RPMI7951 (cell line): ENCODE measurements around the gene TRIM2. TPM values are rescaled to one million over a fixed set of nuclear protein-coding genes. Genes with fewer than 3 reads are reported as not detected.
"Not testable (repeated sequence)": the region's sequence is repeated elsewhere in the genome, so short reads cannot be mapped to it uniquely, and the experiment has no call there.

Source experiments
- DNase-seq: peaks from one replicate; pipeline ENCODE4 v3.0.0-alpha.2; 2012; ENCODE audit warnings: low read depth
- total RNA-seq: library from RNA; depleted of rRNA; stranded (reverse); fragments of >200 nt; shearing (Covaris generic); gene quantifications from 2 replicates; pipeline ENCODE4 v1.2.3, GENCODE V29; 2014

Gene TRIM2
- total RNA-seq, 1 experiment from 2014 or later = 34.7 TPM

DNA sequence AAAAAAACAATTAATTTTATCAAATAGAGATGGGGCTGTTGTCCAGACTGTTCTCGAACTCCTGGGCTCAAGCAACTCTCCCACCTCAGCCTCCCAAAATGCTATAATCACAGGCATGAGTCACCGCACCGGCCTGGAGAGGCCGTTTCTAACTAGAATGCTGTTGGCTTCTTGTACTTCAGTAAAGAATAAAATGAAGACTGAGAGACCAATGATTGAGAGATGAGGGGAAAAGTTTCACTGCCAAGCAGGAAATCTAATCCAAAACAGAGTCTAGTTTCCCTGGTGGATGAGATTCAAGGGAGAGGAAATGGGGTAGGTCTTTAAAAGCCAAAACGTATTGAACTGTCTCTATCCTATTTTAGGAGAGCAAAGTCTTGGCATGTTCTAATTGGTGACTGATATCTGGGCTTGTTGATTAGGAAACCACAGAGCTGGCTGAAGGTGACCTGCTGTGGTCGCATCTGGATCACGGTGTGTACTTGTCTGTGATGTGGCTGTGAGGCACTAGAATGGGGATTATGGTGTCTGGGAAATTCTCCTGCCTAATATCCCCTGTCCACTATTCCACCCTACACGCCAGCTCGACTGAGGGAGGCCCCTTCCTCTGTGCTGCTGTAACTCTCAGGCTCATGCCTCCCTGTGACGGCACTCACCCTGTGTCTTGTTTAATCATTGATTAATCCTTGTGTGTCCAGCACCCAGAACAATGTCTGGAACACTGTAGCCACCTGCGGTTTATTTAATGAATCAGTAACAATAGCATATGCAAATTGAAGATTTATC is 15.0 kb upstream of the TRIM2 start:
- peak; percentile 41 for DNase-seq

DNA sequence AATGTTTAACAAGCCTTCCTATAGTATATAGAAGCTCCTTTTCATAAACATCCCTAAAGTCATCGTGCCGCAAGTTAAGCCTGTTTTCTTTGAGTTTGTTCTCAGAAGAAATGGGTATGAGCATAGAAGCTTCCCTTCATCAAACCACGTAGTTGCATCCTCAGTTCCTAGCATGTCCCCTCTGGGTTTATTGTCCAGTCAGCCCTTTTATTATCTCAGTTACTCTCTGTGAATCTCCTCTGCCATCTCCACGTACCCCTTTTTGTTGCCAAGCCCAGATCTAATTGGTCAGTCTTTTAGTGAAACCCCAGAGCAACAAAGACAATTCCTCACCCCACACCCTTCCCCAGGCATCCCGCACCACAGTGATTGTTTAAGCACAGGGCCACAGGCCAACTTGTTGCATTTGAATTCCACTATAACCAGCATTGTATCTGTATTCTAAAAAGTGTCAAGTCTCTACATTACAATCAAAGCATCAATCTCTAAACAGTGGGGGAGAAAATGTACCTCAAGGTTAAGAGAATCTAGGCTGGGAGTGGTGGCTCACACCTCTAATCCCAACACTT is 12.4 kb upstream of the TRIM2 start:
- no peak for DNase-seq

DNA sequence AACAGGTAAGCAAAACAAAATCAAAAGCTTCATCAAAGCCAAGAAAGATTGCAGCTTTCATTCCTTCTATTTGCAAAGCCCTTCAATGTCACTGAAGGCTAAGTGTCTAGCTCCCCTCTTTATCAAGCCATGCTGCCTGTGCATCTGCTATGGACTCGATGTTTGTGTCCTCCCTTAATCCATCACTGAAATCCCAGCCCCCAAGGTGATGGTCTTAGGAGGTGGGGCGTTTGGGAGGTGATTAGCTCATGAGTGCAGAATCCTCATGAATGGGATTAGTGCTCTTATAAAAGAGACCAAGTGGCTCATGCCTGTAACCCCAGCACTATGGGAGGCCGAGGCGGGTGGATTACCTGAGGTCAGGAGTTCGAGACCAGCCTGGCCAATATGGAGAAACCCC is 6.9 kb upstream of the TRIM2 start:
- DNase-seq = no peak

DNA sequence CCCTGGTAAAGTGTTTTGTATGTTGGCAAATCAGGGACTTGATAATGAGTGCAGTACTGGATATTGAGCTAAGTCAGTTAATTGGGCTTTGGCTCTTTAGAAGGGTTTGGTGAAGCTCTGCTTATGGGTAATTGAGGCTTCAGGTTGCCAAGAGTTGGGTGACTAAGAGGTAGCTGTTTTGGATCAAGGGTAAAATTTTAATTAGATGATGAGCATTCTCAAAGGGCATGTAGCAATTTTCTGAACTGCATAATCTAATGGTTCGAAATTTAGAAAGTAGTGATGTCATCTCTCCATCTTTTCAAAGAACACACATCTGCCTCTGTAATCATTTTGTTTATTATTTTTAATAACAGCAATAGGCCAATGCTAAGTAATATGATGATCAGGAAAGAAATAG is 5.5 kb upstream of the TRIM2 start:
- no peak for DNase-seq

DNA sequence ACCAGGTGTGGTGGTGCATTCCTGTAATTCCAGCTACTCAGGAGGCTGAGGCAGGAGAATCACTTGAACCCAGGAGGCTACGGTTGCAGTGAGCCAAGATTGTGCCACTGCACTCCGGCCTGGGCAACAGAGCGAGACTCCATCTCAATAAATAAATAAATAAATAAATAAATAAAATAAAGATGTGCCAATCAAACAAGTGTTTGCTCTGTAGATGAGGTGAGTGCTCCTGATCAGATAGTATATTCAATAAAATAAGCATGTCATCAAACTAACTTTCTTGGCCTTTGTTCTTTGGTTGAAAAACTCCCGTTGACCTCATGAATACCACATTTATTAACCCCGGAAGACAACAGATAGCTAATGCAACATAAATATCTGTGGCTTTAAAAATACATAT is 497 bp upstream of the TRIM2 start:
- not testable (repeated sequence) for DNase-seq

DNA sequence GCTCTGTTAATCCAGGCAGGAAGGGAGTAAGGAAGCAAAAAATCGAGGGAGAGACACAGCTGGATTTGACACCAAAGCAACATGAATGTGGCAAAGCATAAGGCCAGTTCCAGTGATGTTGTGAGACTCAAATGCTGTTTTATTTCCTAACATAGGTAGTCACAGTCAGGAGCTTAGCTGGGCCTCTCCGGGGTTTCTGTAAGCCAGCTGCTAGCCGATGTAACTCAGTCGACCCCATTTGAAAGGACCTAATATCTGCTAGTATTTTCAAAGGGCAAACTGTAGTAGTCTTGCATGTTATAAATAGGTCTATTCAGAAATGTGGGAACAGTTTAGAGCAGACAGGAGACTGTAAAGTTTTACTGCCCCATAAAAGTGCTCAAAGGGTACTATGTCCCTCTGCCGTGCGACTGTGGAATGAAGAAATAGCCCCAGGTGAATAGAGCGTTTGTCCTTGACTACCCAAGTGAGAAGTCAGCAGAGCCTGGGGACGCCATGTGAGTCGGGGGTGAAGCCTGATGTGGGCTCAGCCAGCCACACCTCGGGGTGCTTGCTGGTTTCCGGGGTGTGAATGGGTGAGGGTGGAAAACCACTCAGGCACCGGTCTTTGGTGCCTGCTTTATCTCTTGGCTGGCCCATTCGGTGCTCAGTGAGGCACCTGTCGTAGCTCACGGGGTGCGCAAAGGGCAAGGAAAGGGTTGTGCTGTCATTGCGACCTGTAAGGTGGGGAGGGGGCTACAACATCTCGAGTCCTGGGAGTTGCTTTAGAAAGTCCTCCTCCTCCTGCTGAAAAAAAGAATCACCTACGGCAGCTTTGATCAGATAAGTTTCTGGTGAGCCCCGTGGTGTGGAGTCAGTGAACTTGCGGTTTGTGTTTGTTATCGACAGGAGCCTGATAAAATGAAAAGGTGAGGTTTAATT is 745 bp downstream of the TRIM2 start:
- no peak for DNase-seq

DNA sequence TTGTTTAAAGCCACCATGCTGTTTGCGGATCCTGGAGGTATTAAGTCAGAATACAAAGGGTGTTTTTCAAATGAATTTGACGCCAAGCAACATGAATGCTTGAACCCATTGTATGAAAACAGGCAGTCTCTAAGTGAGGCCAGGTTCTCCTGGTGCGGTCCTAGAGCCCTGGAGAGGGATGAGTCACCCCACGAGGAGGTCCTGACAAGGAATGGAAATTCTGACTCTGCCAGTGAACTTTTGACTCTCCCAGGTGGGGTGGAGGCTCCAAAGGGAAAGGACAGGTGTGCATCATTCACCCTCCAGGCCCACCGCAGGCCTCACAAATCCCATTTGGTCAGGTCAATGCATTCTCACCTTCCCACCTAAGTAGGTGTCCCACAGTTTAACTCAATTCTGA is 1.5 kb downstream of the TRIM2 start:
- peak; percentile 58 for DNase-seq

DNA sequence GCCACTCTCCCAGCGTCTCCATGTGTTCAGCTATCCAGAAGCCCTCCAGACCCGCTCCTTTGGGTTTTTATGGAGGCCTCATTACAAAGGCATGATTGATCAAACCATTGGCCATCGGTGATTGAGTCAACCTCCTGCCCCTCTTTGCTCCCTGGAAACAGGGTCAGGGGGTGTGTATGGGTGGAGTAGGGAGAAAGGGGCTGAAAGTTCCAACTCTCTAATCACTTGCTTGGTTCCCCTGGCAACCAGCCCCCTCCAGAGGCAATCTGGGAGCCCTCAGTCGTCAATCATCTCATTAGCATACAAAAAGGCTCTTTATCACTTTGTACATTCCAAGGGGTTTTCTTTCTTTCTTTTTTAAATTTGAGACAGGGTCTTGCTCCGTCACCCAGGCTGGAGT is 2.3 kb downstream of the TRIM2 start:
- DNase-seq = no peak

DNA sequence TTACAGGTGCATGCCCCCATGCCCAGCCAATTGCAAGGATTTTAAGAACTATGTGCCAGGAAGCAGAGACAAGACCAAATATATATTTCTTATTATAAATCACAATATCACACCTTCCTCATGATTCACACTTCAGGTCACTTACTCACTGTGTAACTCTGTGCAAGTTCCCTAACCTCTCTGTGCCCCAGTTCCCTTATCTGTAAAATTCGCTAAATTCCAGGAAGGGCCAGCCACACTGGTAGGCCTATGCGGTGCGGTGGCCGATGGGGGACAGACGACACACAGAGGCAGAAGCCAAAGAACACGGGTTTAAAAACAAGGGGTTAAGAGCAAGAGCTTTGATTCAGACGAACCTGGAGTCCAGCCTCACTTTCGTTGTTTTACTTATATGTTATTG is 2.8 kb downstream of the TRIM2 start:
- no peak for DNase-seq

DNA sequence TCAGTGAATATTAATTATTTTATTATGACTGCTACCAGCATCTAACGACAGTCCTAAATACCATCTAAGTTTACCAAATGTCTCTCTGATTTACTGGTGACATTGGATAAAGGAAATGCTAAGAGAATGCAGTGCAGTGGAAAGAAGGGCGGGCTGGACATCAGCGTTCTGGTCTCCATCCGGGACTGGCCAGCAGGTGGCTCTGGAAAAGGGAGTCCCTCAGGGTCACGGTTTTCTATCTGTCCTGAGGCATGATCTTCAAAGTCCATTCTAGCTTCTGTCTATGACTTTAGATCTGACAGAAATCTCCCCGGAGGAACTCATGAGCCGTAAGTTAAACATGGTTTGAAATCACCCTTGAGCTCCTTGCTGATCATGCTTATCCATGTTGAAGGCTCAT is 3.3 kb downstream of the TRIM2 start:
- peak; percentile 42 for DNase-seq

DNA sequence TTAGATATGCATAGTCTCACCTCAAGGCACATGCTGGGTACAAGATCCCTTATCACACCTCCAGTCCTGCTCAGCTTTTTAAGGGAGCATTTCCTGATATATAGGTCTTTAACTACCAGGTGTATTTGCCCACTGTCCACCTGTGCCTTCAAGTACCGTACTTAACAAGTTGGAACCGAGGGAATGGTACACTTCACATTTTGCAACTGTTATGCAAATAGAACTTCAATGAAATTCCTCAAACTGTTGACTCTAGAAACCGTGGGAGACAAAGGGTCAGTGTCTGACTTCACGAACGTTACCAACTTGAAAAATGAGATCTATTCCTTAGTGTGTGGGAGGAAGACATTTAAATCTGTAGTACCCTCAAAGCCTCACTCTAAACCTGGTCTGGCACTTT is 5.2 kb downstream of the TRIM2 start:
- no peak for DNase-seq

DNA sequence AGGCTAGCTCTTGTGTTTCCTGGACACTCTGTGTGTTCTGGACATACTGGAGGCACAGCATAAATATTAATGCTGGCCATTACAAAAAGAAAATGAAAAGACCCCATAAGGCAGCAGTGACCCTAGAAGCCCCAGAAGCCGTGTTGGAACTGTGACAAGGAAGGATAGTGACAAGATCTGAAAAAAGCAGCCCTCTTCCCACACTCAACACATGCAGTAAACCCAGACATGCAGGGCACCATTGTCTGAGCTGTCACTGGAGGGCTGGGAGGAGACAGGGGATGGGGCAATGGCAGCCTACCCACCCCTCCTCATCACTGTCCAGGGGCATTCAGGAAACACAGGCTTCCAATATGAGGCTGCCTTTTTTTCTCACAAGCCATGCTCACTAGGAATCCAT is 6.5 kb downstream of the TRIM2 start:
- no peak for DNase-seq

DNA sequence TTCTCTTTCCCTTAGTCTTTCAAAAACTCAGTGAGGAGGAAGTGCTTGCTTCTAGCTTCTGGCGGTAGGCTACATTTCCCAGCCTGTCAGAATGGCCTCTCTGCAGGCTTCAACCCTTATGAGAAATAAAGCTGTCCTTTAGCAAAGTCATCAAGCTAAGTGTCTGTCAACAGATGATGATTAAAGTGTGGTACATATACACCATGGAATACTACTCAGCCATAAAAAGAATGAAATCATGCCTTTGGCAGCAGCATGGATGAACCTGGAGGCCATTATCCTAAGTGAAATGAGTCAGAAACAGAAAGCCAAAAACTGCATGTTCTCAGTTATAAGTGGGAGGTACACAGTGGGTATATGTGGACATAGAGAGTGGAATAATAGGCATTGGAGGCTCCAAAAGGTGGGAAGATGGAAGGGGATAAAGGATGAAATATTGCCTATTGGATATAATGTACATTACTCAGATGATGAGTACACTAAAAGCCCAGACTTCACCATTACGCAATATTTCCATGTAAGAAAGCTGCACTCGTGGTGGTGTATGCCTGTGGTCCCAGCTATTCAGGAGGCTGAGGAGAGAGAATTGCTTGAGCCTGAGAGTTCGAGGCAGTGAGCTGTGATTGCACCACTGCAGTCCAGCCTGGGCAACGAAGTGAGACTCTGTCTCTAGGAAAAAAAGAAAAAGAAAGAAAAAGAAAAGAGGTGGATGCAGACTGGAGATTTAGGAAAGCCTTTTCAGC is 7.9 kb downstream of the TRIM2 start:
- peak; percentile 51 for DNase-seq

DNA sequence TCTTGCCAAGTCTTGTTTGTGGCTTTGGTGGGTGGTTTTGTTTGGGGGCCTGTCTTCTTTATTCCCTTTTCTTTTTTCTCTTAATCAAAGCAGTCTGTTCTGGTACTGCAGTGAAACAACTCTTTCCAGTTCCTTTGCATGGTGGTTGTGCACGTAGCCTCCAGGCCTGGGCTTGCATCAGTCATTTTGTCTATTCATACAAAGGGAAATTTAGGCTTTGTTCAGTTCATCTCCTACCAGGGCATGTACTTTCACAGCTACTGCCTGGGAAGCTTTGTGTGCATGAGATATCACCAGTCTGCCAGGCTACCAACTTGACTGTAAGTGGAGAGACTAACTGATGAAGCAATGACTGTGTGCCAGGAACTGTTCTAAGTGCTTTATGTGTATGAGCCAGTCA is 8.5 kb downstream of the TRIM2 start:
- peak; percentile 44 for DNase-seq

DNA sequence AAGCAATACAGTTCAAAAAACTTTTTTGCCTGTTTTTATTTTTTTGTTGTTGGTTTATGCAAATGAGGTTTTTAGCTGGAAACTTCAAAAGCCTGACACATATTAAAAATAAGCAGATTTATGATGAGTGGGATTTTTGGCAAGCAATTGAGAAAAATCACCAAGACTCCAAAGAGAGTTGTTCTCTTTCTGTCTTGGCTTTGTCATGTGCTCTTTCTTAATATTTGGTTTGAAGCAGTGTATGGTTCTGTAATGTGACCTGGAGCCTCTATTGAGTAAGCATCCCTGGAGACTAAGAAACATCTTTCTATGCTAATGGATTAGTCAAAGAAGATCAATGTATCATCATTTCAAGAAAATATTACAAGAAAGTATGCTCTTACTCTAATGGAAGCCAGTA is 11.7 kb downstream of the TRIM2 start:
- DNase-seq = no peak

DNA sequence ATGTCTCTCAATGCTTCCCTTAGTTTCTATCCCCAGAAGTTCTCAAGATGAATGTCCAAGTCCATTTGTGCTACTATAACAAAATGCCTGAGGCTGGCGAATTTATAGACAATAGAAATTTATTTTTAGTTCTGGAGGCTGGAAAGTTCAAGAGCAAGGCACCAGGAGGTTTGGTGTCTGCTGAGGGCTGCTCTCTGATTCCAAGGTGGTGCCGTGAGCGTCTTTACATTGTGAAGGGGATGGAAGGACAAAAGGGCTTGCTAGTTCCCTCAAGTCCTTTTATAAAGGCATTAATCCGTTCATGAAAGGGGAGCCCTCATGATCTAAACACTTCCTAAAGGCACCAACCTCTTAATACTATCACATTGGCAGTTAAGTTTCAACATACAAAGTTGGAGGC is 12.3 kb downstream of the TRIM2 start:
- no peak for DNase-seq

DNA sequence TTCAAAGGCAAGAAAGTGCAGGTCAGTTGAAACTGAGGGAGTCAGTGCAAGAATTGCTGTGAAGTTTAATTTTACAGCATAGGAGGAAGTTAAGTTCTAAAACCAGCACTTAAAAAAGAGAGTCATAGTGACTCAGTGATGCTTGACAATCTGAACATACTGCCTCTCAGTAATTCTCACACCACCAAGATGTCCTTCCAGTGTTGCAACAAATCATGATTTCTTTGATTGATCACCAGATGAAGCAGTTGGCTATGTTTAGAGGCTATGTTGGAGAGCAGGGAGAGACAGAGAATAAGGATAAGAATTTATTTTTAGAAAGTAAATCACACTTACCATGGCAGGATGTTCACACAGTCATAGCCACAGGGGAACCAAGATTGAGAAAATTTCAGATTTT is 13.2 kb downstream of the TRIM2 start:
- DNase-seq = peak; percentile 9

DNA sequence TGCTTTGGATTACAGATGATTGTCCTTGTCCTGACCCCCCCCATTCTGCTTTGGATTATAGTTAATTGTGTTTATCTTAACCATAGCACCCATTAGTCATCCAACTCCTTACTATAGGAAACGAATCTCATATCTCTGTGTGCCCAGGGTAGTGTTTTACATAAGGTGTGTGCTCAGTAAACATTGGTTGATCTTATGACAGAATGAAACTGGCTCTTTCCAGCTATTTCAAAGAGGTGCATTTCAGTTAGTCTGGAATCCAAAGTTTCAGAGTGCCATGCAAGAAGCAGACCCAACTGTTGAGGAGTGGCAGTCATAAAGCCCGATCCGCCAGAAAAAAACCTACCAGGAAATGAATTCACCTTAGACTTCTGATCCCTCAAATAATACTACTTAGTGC is 14.7 kb downstream of the TRIM2 start:
- DNase-seq = no peak

DNA sequence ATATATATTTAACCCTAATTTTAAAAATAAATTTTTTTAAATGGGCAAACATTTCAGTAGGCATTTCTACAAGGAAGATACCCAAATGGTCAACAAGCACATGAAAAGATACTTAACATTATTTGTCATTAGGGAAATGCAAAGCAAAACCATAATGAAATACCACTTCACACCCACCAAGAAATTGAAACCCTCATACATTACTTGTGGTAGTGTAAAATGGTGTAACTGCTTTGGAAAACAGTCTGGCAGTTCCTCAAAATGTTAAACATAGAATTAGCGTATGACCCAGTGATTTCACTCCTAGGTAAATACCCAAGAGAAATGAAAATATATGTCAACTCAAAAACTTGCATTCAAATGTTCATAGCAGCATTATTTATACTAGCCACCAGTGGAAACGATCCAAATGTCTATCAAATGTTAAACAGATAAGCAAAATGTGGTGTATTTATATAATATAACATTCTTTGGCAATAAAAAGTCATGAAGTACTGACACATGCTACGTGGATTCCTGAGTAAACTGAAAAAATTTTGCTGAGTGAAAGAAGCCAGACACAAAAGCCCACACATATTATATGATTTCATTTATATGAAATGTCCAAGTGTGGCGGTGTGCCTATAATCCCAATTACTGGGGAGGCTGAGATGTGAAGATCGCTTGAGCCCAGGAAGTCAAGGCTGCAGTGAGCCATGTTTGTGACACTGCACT is 16.6 kb downstream of the TRIM2 start:
- DNase-seq = no peak

DNA sequence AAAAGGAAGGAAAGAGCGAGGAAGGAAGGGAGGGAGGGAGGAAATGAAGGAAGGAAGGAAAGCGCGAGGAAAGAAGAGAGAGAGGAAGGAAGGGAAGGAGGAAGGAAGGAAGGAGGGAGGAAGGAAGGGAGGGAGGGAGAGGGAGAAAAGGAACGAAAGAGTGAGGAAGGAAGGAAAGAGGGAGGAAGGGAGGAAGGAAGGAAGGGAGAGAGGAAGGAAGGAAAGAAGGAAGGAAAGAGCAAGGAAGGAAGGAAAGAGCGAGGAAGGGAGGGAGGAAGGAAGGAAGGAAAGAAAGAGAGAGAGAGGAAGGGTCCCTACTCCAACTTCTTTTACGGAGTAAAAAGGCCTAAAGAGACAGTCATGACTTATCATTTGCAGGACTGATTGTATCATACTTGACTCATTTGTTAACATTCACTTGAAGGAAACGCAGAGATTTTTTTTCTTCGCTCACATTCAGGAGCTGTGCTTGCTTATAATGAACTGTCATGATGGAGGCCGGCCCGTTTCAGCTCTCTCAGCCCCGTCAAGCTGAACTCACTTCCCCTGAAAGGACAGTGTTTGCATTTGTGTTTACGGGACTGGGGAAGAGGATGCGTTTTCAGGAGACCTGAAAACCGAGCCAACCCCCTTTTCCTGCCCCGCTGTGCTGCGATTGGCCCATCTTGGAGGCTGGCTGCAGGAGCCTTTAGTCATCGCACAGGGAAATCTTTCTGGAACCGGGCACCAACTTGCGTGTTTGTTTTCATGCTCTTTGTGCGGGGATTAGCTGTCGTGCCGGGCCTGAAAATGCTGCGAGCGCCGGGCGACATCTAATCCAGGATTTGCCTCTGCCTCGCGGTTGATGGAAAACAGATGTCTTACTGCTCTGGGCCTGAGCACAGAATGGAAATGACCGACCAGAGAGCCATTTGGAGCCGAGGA is 17.8 kb downstream of the TRIM2 start:
- peak; percentile 83 for DNase-seq
